ENCODE measurements around the gene AAR2.

The AAR2 gene

GRCh38 chr20:36259177-36260061, 23.1 kb downstream of the AAR2 start:
- in situ Hi-C loops (cut with MboI; ENCODE audit: low sequenced_read_pairs) = no loop called here

- in situ Hi-C loops (cut with MboI; ENCODE audit: low sequenced_read_pairs) = no loop called here
Measured at GRCh38 chr20:36260316-36260715, 24.0 kb downstream of the AAR2 start.

- in situ Hi-C loops (cut with MboI; ENCODE audit: low sequenced_read_pairs) = no loop called here
Measured at GRCh38 chr20:36261389-36262105, 25.3 kb downstream of the AAR2 start.

GRCh38 chr20:36262440-36262839, 26.2 kb downstream of the AAR2 start:
- in situ Hi-C loops (cut with MboI; ENCODE audit: low sequenced_read_pairs) = no loop called here

- in situ Hi-C loops (cut with MboI; ENCODE audit: low sequenced_read_pairs) = no loop called here
Measured at GRCh38 chr20:36264426-36265246, 28.4 kb downstream of the AAR2 start.

GRCh38 chr20:36266189-36266588, 29.9 kb downstream of the AAR2 start:
- in situ Hi-C loops (cut with MboI; ENCODE audit: low sequenced_read_pairs) = no loop called here

- in situ Hi-C loops (cut with MboI; ENCODE audit: low sequenced_read_pairs) = no loop called here
Measured at GRCh38 chr20:36267605-36268381, 31.5 kb downstream of the AAR2 start.

GRCh38 chr20:36268440-36269342, 32.4 kb downstream of the AAR2 start:
- in situ Hi-C loops (cut with MboI; ENCODE audit: low sequenced_read_pairs) = no loop called here

- in situ Hi-C loops (cut with MboI; ENCODE audit: low sequenced_read_pairs) = no loop called here
Measured at GRCh38 chr20:36269507-36269906, 33.2 kb downstream of the AAR2 start.

GRCh38 chr20:36270744-36271638, 34.7 kb downstream of the AAR2 start:
- in situ Hi-C loops (cut with MboI; ENCODE audit: low sequenced_read_pairs) = no loop called here

- in situ Hi-C loops (cut with MboI; ENCODE audit: low sequenced_read_pairs) = no loop called here
Measured at GRCh38 chr20:36271639-36272546, 35.6 kb downstream of the AAR2 start.

GRCh38 chr20:36272547-36273220, 36.4 kb downstream of the AAR2 start:
- in situ Hi-C loops (cut with MboI; ENCODE audit: low sequenced_read_pairs) = no loop called here

GRCh38 chr20:36273414-36274180, 37.3 kb downstream of the AAR2 start:
- in situ Hi-C loops (cut with MboI; ENCODE audit: low sequenced_read_pairs) = no loop called here

- in situ Hi-C loops (cut with MboI; ENCODE audit: low sequenced_read_pairs) = no loop called here
Measured at GRCh38 chr20:36274181-36274841, 38.0 kb downstream of the AAR2 start.

- in situ Hi-C loops (cut with MboI; ENCODE audit: low sequenced_read_pairs) = no loop called here
Measured at GRCh38 chr20:36275011-36275410, 38.7 kb downstream of the AAR2 start.
